ENCODE data around the gene LCE2B. TPM values are rescaled to one million over a fixed set of nuclear protein-coding genes. Genes with fewer than 3 reads are reported as not detected.

Gene LCE2B
- total and polyA plus RNA-seq, 2 of the 13 experiments (the other 11 are each of a cell fraction or from before 2014, with no cell fraction given), result not detected

DNA sequence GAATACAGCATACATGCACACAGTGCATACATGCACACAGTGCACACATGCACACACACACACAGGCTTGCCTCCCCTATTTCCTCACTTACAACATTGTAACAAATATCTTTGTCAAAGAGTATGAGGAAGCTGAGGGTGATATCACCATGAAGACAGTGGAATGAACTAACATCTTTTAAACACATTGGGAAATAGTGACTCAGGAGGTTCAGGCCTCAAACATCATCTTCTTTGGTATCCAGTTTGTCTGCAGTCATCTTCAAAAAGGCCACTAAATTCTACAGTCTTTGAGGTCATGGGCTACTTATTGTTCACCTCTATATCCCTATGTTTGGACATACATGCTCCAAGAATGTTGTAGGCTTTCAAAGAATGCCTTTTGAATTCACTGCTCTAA is 2.1 kb upstream of the LCE2B start:
- no peak for FAIRE-seq
- H3K4me1 ChIP-seq (ENCODE audit: insufficient read depth, low read length), result no peaks in the 10 kb centered on the region
- 0 out of 5 replicates have a peak, but pooled peaks cover 1 to 3% of the 10 kb centered on the region in 2 experiments for H3K27me3 ChIP-seq (ENCODE audit: control insufficient read depth in 1 of 2, insufficient read depth in 2 of 2, low read length in 2 of 2)
- intact Hi-C loops (cut with micrococcal nuclease; ENCODE audit: unreplicated experiment) (no loop called here), in situ Hi-C loops (cut with HindIII; ENCODE audit: extremely low pct_ligation_motif_present, low pct_unique_long_range_greater_than_20kb) (no loop called here)
- no peak for ATAC-seq
- no peak overlapping the region for H3K27ac ChIP-seq (ENCODE audit: extremely low read length, insufficient read depth, low read length)
- DNase-seq (ENCODE audit: low spot score), result no peak
- no peak overlapping the region for H3K4me3 ChIP-seq (replicated peaks in 1 of 3; ENCODE audit: insufficient read depth in 1 of 3, low read depth in 2 of 3, low read length in 3 of 3)
- H3K36me3 ChIP-seq (replicated peaks in 1 of 2; ENCODE audit: control insufficient read depth in 1 of 2, insufficient read depth in 2 of 2, low read length in 2 of 2), result no peaks in the 10 kb centered on the region
- CTCF ChIA-PET (ENCODE audit: low intra/inter-chr PET ratio, low total read pairs), result no interaction called here
- TF ChIP-seq, protein P1, sequence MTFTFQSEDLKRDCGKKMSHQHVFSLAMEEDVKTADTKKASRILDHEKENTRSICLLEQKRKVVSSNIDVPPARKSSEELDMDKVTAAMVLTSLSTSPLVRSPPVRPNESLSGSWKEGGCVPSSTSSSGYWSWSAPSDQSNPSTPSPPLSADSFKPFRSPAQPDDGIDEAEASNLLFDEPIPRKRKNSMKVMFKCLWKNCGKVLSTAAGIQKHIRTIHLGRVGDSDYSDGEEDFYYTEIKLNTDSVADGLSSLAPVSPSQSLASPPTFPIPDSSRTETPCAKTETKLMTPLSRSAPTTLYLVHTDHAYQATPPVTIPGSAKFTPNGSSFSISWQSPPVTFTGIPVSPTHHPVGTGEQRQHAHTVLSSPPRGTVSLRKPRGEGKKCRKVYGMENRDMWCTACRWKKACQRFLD (CRISPR knock-in tag; IDR thresholded peaks at IDR 0.05; ENCODE audit: borderline replicate concordance), result no peak
- TF ChIP-seq, protein P2, sequence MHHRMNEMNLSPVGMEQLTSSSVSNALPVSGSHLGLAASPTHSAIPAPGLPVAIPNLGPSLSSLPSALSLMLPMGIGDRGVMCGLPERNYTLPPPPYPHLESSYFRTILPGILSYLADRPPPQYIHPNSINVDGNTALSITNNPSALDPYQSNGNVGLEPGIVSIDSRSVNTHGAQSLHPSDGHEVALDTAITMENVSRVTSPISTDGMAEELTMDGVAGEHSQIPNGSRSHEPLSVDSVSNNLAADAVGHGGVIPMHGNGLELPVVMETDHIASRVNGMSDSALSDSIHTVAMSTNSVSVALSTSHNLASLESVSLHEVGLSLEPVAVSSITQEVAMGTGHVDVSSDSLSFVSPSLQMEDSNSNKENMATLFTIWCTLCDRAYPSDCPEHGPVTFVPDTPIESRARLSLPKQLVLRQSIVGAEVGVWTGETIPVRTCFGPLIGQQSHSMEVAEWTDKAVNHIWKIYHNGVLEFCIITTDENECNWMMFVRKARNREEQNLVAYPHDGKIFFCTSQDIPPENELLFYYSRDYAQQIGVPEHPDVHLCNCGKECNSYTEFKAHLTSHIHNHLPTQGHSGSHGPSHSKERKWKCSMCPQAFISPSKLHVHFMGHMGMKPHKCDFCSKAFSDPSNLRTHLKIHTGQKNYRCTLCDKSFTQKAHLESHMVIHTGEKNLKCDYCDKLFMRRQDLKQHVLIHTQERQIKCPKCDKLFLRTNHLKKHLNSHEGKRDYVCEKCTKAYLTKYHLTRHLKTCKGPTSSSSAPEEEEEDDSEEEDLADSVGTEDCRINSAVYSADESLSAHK (CRISPR knock-in tag; IDR thresholded peaks at IDR 0.05; ENCODE audit: borderline replicate concordance), result no peak
- no peak for TF ChIP-seq YEATS2 (CRISPR knock-in tag; IDR thresholded peaks at IDR 0.05; ENCODE audit: borderline replicate concordance)
- TF ChIP-seq FOXA1 (IDR thresholded peaks at IDR 0.05), result no peak
- TF ChIP-seq FOXA1 (CRISPR knock-in tag; IDR thresholded peaks at IDR 0.05), result no peak
- no peak for TF ChIP-seq CHD2 (IDR thresholded peaks at IDR 0.05; ENCODE audit: low read depth, low read length)
- TF ChIP-seq PPARG (CRISPR knock-in tag; conservative IDR thresholded peaks at IDR 0.05), result no peak
- no peaks in the 10 kb centered on the region for H3K9me3 ChIP-seq (ENCODE audit: low read length)
- BruUV-seq (replicated peaks), result no TSS peak
- no peaks in the 10 kb centered on the region for H4K20me1 ChIP-seq (ENCODE audit: insufficient read depth, low read length)
- POLR2A ChIA-PET, result no interaction called here
- no peak overlapping the region for H3K4me2 ChIP-seq (ENCODE audit: low read depth, low read length)
- H3K9ac ChIP-seq (ENCODE audit: insufficient read depth, low read depth, low read length), result no peak overlapping the region
- no peaks in the 10 kb centered on the region for H3K79me2 ChIP-seq (ENCODE audit: insufficient read depth, low read length)
- no peak overlapping the region for H2AFZ ChIP-seq (ENCODE audit: low read length)
